SU-DHL-6 (cell line): Measurements from ENCODE around the gene AGBL4.

ENCODE experiments used
- EZH2phosphoT487 ChIP-seq: fragments of 200-600 bp; sonication (generic), shearing (Covaris generic); conservative IDR thresholded peaks from 2 replicates; pipeline ENCODE4 v1.6.1; 2018; ENCODE audit warnings: mild to moderate bottlenecking, antibody characterized with exemption, low read length, moderate library complexity, mixed read lengths
- TF ChIP-seq, protein P1 (sequence below): fragments of 200-600 bp; sonication (generic); IDR thresholded peaks from one replicate; pipeline ENCODE4 v1.5.1; 2017; ENCODE audit warnings: antibody characterized with exemption, mild to moderate bottlenecking, low read length, moderate library complexity; ENCODE audit not compliant: insufficient read depth, poor library complexity, severe bottlenecking

DNA sequence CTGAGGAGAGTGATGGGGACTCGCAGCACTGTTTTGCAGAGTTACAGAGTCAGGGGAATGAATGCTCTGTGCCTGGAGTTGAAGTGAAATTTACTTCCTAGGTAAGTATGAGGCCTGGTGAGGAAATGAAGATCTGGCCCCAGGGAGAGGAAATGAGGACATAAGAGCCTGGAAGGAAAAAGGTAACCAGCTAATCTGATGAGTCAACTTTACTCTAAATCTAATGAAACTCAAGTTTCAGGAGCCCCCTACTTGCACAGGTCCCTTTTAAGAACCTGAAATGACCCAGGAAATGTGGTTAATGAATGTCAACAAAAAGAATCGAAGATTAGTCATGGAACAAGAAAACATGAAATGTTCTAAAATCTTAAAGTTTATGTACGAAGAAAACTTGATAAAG lies 599.0 kb downstream of the AGBL4 start:
- TF ChIP-seq, protein P1, sequence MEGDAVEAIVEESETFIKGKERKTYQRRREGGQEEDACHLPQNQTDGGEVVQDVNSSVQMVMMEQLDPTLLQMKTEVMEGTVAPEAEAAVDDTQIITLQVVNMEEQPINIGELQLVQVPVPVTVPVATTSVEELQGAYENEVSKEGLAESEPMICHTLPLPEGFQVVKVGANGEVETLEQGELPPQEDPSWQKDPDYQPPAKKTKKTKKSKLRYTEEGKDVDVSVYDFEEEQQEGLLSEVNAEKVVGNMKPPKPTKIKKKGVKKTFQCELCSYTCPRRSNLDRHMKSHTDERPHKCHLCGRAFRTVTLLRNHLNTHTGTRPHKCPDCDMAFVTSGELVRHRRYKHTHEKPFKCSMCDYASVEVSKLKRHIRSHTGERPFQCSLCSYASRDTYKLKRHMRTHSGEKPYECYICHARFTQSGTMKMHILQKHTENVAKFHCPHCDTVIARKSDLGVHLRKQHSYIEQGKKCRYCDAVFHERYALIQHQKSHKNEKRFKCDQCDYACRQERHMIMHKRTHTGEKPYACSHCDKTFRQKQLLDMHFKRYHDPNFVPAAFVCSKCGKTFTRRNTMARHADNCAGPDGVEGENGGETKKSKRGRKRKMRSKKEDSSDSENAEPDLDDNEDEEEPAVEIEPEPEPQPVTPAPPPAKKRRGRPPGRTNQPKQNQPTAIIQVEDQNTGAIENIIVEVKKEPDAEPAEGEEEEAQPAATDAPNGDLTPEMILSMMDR = no peak
- TF ChIP-seq EZH2phosphoT487 = no peak
